Heart left ventricle (tissue), 16 donors: ENCODE results near the gene CTXND1. TPM values are rescaled to one million over a fixed set of nuclear protein-coding genes. Genes with fewer than 3 reads are reported as not detected.

Experiments
- ATAC-seq, 4 donors: fragments of 200-7000 bp; cut with Tn5 transposase; one replicate each; pipeline ENCODE4 v1.9.1; 2020 to 2022; ENCODE audit warnings: moderate library complexity in 4 of 4, mild to moderate bottlenecking in 3 of 4, moderate number of reproducible peaks in 1 of 4
- DNase-seq, 5 donors: peaks; one replicate each; pipeline ENCODE4 v3.0.0-alpha.2; 2020
- H3K27ac ChIP-seq, 12 donors: fragments of 200-600 bp; sonication (generic) in 4 of 12; one replicate each; pipeline versions ENCODE4 v1.5.0 to v1.8.0; 2016 to 2022; ENCODE audit warnings: mild to moderate bottlenecking in 2 of 12
- H3K27me3 ChIP-seq, 9 donors: fragments of 200-600 bp; sonication (generic) in 2 of 9; one replicate each; pipeline versions ENCODE4 v1.5.1 to v1.8.0; 2016 to 2022; ENCODE audit warnings: mild to moderate bottlenecking in 3 of 9
- H3K36me3 ChIP-seq, 9 donors: fragments of 200-600 bp; sonication (generic) in 2 of 9; one replicate each; pipeline versions ENCODE4 v1.5.0 to v1.8.0; 2018 to 2022; ENCODE audit warnings: mild to moderate bottlenecking in 2 of 9
- H3K4me1 ChIP-seq, 12 donors: fragments of 200-600 bp; sonication (generic) in 4 of 12; one replicate each; pipeline versions ENCODE4 v1.5.0 to v1.8.0; 2016 to 2022; ENCODE audit warnings: mild to moderate bottlenecking in 3 of 12
- H3K4me3 ChIP-seq, 12 donors: fragments of 200-600 bp; sonication (generic) in 4 of 12; one replicate each; pipeline versions ENCODE4 v1.5.0 to v1.8.0; 2017 to 2022; ENCODE audit warnings: mild to moderate bottlenecking in 9 of 12, moderate library complexity in 4 of 12
- H3K9me3 ChIP-seq, 12 donors: fragments of 200-600 bp; sonication (generic) in 4 of 12; one replicate each; pipeline versions ENCODE4 v1.5.0 to v1.8.0; 2016 to 2022; ENCODE audit warnings: mild to moderate bottlenecking in 1 of 12
- CTCF ChIP-seq, 12 donors: fragments of 200-600 bp; sonication (generic) in 4 of 12; IDR thresholded peaks; one replicate each; pipeline versions ENCODE4 v1.5.0 to v1.8.0; 2018 to 2022; ENCODE audit warnings: antibody characterized with exemption in 12 of 12, mild to moderate bottlenecking in 5 of 12
- POLR2A ChIP-seq, 2 donors: fragments of 450-650 bp; IDR thresholded peaks; one replicate each; pipeline ENCODE4 v1.6.1; 2017; ENCODE audit warnings: antibody characterized with exemption in 2 of 2, mild to moderate bottlenecking in 2 of 2, moderate library complexity in 2 of 2
- WGBS, 4 donors: extraction: QIAGEN DNeasy Blood & Tissue Kit in 2 of 4; methylation state at CpG; one replicate each; pipeline versions ENCODE4 v1.1.5 to v1.1.7; 2013 to 2018; 5-methylcytosine and 5-hydroxymethylcytosine counted together
- intact Hi-C, 10 donors: fragments of 100-400 bp; cut with DNase I; formaldehyde crosslinking; loops; one replicate each; pipeline versions ENCODE4 v1.11.1 to v1.14.2; 2022
- polyA plus RNA-seq, 2 donors: library from polyadenylated mRNA; stranded (reverse); fragments of 200-250 nt; gene quantifications; one replicate each; pipeline ENCODE4 v1.2.3, GENCODE V29; 2013
- total RNA-seq, 9 donors: library from RNA; depleted of rRNA in 2 of 9; stranded (reverse); fragments of >200 nt in 2 of 9; fragmentation: NEBNext Ultra II Directional in 3 of 9; extraction: Animal tissue kit (Norgen Biotek cat#: 25700) in 3 of 9; gene quantifications; one replicate each; pipeline versions ENCODE4 v1.1.0 to v1.2.4, GENCODE V29; 2016 to 2023
- donor health status: ischemic (EF 13 %, LVEDD 7.1; RV severe dilation, severe dysfunction).
- donor health status: healthy with polysubstance abuse.
- donor health status: DM: no; HTN: yes; CAD: no.
- donor health status: DM: no; HTN: no; CAD: no.
- donor health status: ischemic (EF 25% LVEDD 6.9; RV normal size, moderate dysfunction).
- donor health status: ischemic (EF 25% LVEDD 5.7; RV mildly dilated, moderate dysfunction).
- donor health status: healthy.
- donor health status: DM: yes; HTN: yes; CAD: no.
- donor health status: ischemic (EF 35%, LVEDD 5.7; RV mildly dilated, moderate dysfunction).
- donor health status: nonischemic (EF 11% LVEDD 7.7; RV severe dilation, severe dysfunction).
- donor health status: DM: yes; HTN: yes; CAD: no.
- donor health status: PGD.
- donor health status: ischemic (EF 29% LVEDD 5.4; RV normal size, mild dysfunction).
- donor health status: nonischemic (EF 23%, LVEDD 6.1; RV moderate dilation, normal function).

CTXND1 gene
- total and polyA plus RNA-seq, 11 donors: 0.14 to 9.5 (median 2.9) TPM

GRCh38 chr15:80283531-80283930 lies 31.5 kb upstream of the CTXND1 start:
- H3K9me3 ChIP-seq: no peaks in the 10 kb centered on the region
- H3K27me3 ChIP-seq: no peaks in the 10 kb centered on the region
- no peak overlapping the region for H3K4me3 ChIP-seq
- no peaks in the 10 kb centered on the region for H3K36me3 ChIP-seq
- peaks cover 0 to 7% (median 0%) of the 10 kb centered on the region in 12 donors for H3K4me1 ChIP-seq
- intact Hi-C loops: no loop called here
- TF ChIP-seq POLR2A (IDR thresholded peaks at IDR 0.05): no peak
- no peak for TF ChIP-seq CTCF (IDR thresholded peaks at IDR 0.05)
- no peak overlapping the region for H3K27ac ChIP-seq
- WGBS, 4 donors: 70 to 78% (median 74%) methylated on average over 3 of the region's 3 CpGs
- DNase-seq (no peak), ATAC-seq (no peak)

- no peaks in the 10 kb centered on the region for H3K36me3 ChIP-seq
- WGBS, 4 donors: 78 to 87% (median 80%) methylated on average over 5 to 6 of the region's 6 CpGs
- no peaks in the 10 kb centered on the region for H3K27me3 ChIP-seq
- intact Hi-C loops: no loop called here
- no peaks in the 10 kb centered on the region for H3K4me1 ChIP-seq
- no peak for TF ChIP-seq CTCF (IDR thresholded peaks at IDR 0.05)
- no peak for TF ChIP-seq POLR2A (IDR thresholded peaks at IDR 0.05)
- ATAC-seq (no peak), DNase-seq (no peak)
- H3K27ac ChIP-seq: no peak overlapping the region
- H3K4me3 ChIP-seq: no peak overlapping the region
- H3K9me3 ChIP-seq: peaks cover 0 to 7% (median 0%) of the 10 kb centered on the region in 12 donors
Observed at GRCh38 chr15:80277147-80277546, 25.1 kb upstream of the CTXND1 start.

- Histone ChIP-seq H3K27ac (no peak overlapping the region), H3K27me3 (no peaks in the 10 kb centered on the region), H3K36me3 (no peaks in the 10 kb centered on the region), H3K9me3 (peaks cover 0 to 7% (median 0%) of the 10 kb centered on the region in 12 donors), H3K4me1 (no peaks in the 10 kb centered on the region), H3K4me3 (no peak overlapping the region)
- no peak for DNase-seq
- ATAC-seq: no peak
- 74 to 88% (median 76%) methylated on average over 1 to 3 of the region's 3 CpGs for WGBS, 4 donors
- intact Hi-C loops: no loop called here
- TF ChIP-seq CTCF (IDR thresholded peaks at IDR 0.05) (no peak), POLR2A (IDR thresholded peaks at IDR 0.05) (no peak)
Observed at GRCh38 chr15:80275961-80276360, 23.9 kb upstream of the CTXND1 start.

GRCh38 chr15:80274996-80275395 lies 23.0 kb upstream of the CTXND1 start:
- no peak overlapping the region for H3K4me3 ChIP-seq
- H3K9me3 ChIP-seq: peaks cover 0 to 7% (median 0%) of the 10 kb centered on the region in 12 donors
- no peak for ATAC-seq
- no peaks in the 10 kb centered on the region for H3K27me3 ChIP-seq
- intact Hi-C loops: no loop called here
- H3K4me1 ChIP-seq: no peaks in the 10 kb centered on the region
- no peak for DNase-seq
- H3K27ac ChIP-seq: no peak overlapping the region
- no peak for TF ChIP-seq POLR2A (IDR thresholded peaks at IDR 0.05)
- TF ChIP-seq CTCF (IDR thresholded peaks at IDR 0.05): no peak
- 74 to 84% (median 80%) methylated on average over 1 of the region's 1 CpG for WGBS, 4 donors
- no peaks in the 10 kb centered on the region for H3K36me3 ChIP-seq
